GM23338 (cell line): Measurements from ENCODE around the gene OR2B6. TPM values are rescaled to one million over a fixed set of nuclear protein-coding genes. Genes with fewer than 3 reads are reported as not detected.
A peak's percentile ranks its signal among the peaks of the same experiment; 100 is the strongest.

Experiments used
- ATAC-seq: fragments of 200-7000 bp; cut with Tn5 transposase; 3 replicates; pipeline ENCODE4 v1.9.1; 2020
- DNase-seq: peaks from one replicate; pipeline ENCODE4 v3.0.0-alpha.2; 2015; ENCODE audit warnings: low spot score
- H2AFZ ChIP-seq: fragments of 200-600 bp; sonication (generic); 2 replicates; pipeline ENCODE4 v1.8.0; 2016; ENCODE audit warnings: antibody characterized with exemption, mild to moderate bottlenecking, moderate library complexity
- H3F3A ChIP-seq: fragments of 200-600 bp; sonication (generic); replicated peaks from 2 replicates; pipeline ENCODE4 v1.8.0; 2017; ENCODE audit warnings: antibody characterized with exemption, mixed run types, low read depth
- H3K27ac ChIP-seq: fragments of 200-600 bp; sonication (generic); 2 replicates; pipeline ENCODE4 v1.6.1; 2016; ENCODE audit warnings: low read depth
- H3K27me3 ChIP-seq: fragments of 200-600 bp; sonication (generic); 2 replicates; pipeline ENCODE4 v1.8.0; 2016; ENCODE audit warnings: mild to moderate bottlenecking, mixed run types, moderate library complexity; ENCODE audit not compliant: insufficient read depth
- H3K36me3 ChIP-seq: fragments of 200-600 bp; sonication (generic); 2 replicates; pipeline ENCODE4 v1.8.0; 2016; ENCODE audit warnings: mild to moderate bottlenecking; ENCODE audit not compliant: insufficient read depth
- H3K4me1 ChIP-seq: fragments of 200-600 bp; sonication (generic); 2 replicates; pipeline ENCODE4 v1.8.0; 2016; ENCODE audit warnings: mild to moderate bottlenecking, moderate library complexity; ENCODE audit not compliant: insufficient read depth
- H3K4me2 ChIP-seq: fragments of 200-600 bp; sonication (generic); 2 replicates; pipeline ENCODE4 v1.7.1; 2017; ENCODE audit warnings: mixed run types
- H3K4me3 ChIP-seq: fragments of 200-600 bp; sonication (generic); 2 replicates; pipeline ENCODE4 v1.6.1; 2016; ENCODE audit warnings: mixed run types
- H3K79me2 ChIP-seq: fragments of 200-600 bp; sonication (generic); replicated peaks from 2 replicates; pipeline ENCODE4 v1.8.0; 2017; ENCODE audit warnings: mild to moderate bottlenecking; ENCODE audit not compliant: insufficient read depth
- H3K9me2 ChIP-seq: fragments of 200-600 bp; sonication (generic); 2 replicates; pipeline ENCODE4 v1.8.0; 2017; ENCODE audit not compliant: insufficient read depth
- H4K20me1 ChIP-seq: fragments of 200-600 bp; sonication (generic); replicated peaks from 2 replicates; pipeline ENCODE4 v1.8.0; 2017; ENCODE audit warnings: mild to moderate bottlenecking; ENCODE audit not compliant: insufficient read depth
- H3K27ac Mint-ChIP-seq: 2 replicates; pipeline ENCODE4 v1.8.0; 2020; ENCODE audit warnings: inconsistent platforms, mild to moderate bottlenecking, moderate library complexity, mixed read lengths
- H3K27me3 Mint-ChIP-seq: 3 replicates; pipeline ENCODE4 v1.8.0; 2022; ENCODE audit warnings: low read depth, mild to moderate bottlenecking, moderate library complexity, mixed read lengths, inconsistent platforms; ENCODE audit not compliant: insufficient read depth, poor library complexity
- H3K36me3 Mint-ChIP-seq: 3 replicates; pipeline ENCODE4 v1.8.0; 2021; ENCODE audit warnings: low read depth, mild to moderate bottlenecking, inconsistent platforms, moderate library complexity, mixed read lengths
- H3K4me1 Mint-ChIP-seq: 3 replicates; pipeline ENCODE4 v1.8.0; 2020; ENCODE audit warnings: mild to moderate bottlenecking, inconsistent platforms, mixed read lengths
- H3K4me3 Mint-ChIP-seq: 3 replicates; pipeline ENCODE4 v1.8.0; 2021; ENCODE audit warnings: moderate library complexity, mild to moderate bottlenecking, inconsistent platforms, mixed read lengths
- H3K9me3 Mint-ChIP-seq: 3 replicates; pipeline ENCODE4 v1.8.0; 2020; ENCODE audit warnings: moderate library complexity, mild to moderate bottlenecking, inconsistent platforms, mixed read lengths
- CREB1 ChIP-seq: fragments of 250-450 bp; sonication (Bioruptor Pico); IDR thresholded peaks from 2 replicates; pipeline ENCODE4 v1.5.0; 2020; ENCODE audit warnings: low read depth, mild to moderate bottlenecking, moderate library complexity
- CTCF ChIP-seq, 2 experiments: fragments of 200-600 bp in 1 of 2; sonication (generic) in 1 of 2; conservative IDR thresholded peaks; 2 replicates each; pipeline versions ENCODE4 v1.5.1 to v1.6.1; 2016 to 2017; ENCODE audit warnings: antibody characterized with exemption in 2 of 2, low read depth in 2 of 2, mild to moderate bottlenecking in 2 of 2, moderate library complexity in 1 of 2
- ETS1 ChIP-seq: IDR thresholded peaks from 2 replicates; pipeline ENCODE4 v1.6.1; 2016; ENCODE audit warnings: antibody characterized with exemption
- EZH2 ChIP-seq: fragments of 200-600 bp; sonication (generic); IDR thresholded peaks from one replicate; pipeline ENCODE4 v1.8.0; 2017; ENCODE audit warnings: antibody characterized with exemption, mild to moderate bottlenecking, low read depth; ENCODE audit not compliant: unreplicated experiment
- EZH2phosphoT487 ChIP-seq: fragments of 200-600 bp; sonication (generic); IDR thresholded peaks from one replicate; pipeline ENCODE4 v1.8.1; 2018; ENCODE audit warnings: antibody characterized with exemption; ENCODE audit not compliant: unreplicated experiment
- JUNB ChIP-seq: IDR thresholded peaks from one replicate; pipeline ENCODE4 v1.6.1; 2016; ENCODE audit warnings: antibody characterized with exemption; ENCODE audit not compliant: unreplicated experiment
- NANOG ChIP-seq: IDR thresholded peaks from 2 replicates; pipeline ENCODE4 v1.6.1; 2016; ENCODE audit warnings: antibody characterized with exemption, borderline replicate concordance
- POLR2AphosphoS5 ChIP-seq: IDR thresholded peaks from 2 replicates; pipeline ENCODE4 v1.6.1; 2016; ENCODE audit warnings: antibody characterized with exemption, low read depth
- REST ChIP-seq: IDR thresholded peaks from one replicate; pipeline ENCODE4 v1.6.1; 2018; ENCODE audit warnings: antibody characterized with exemption; ENCODE audit not compliant: unreplicated experiment
- STAT1 ChIP-seq: IDR thresholded peaks from one replicate; pipeline ENCODE4 v1.6.1; 2016; ENCODE audit warnings: antibody characterized with exemption; ENCODE audit not compliant: unreplicated experiment
- ZNF114 ChIP-seq: fragments of 250-450 bp; sonication (Bioruptor Pico); IDR thresholded peaks from 2 replicates; pipeline ENCODE4 v1.5.0; 2020; ENCODE audit warnings: mild to moderate bottlenecking, moderate library complexity
- ZNF331 ChIP-seq: fragments of 250-450 bp; sonication (Bioruptor Pico); IDR thresholded peaks from 2 replicates; pipeline ENCODE4 v1.5.0; 2020; ENCODE audit warnings: low read depth, mild to moderate bottlenecking, moderate library complexity
- ZNF462 ChIP-seq: fragments of 250-450 bp; sonication (Bioruptor Pico); IDR thresholded peaks from 2 replicates; pipeline ENCODE4 v1.5.0; 2020; ENCODE audit warnings: mild to moderate bottlenecking, moderate library complexity
- polyA plus RNA-seq: library from polyadenylated mRNA; unstranded; fragments of >200 nt; fragmentation: Nextera tagmentation; extraction: Ambion mirVana; gene quantifications from 2 replicates; pipeline ENCODE4 v1.2.1, GENCODE V29; 2016
- total RNA-seq: library from RNA; depleted of rRNA; stranded (reverse); fragments of >200 nt; shearing (Covaris generic); gene quantifications from 2 replicates; pipeline ENCODE4 v1.2.3, GENCODE V29; 2014

OR2B6 gene
- total and polyA plus RNA-seq, 2 experiments from 2014 or later, result 0.45 TPM; not detected in 1

- peaks cover 42% of the 10 kb centered on the region for H3K4me1 Mint-ChIP-seq
- Histone ChIP-seq H3K4me3 (no peak overlapping the region), H3K4me1 (peaks cover 26% of the 10 kb centered on the region), H3K79me2 (no peaks in the 10 kb centered on the region), H3F3A (no peaks in the 10 kb centered on the region), H3K27me3 (no peaks in the 10 kb centered on the region), H2AFZ (no peak overlapping the region), H3K27ac (peak overlapping the region; percentile 30), H4K20me1 (no peaks in the 10 kb centered on the region), H3K36me3 (no peaks in the 10 kb centered on the region), H3K9me2 (peaks cover 13% of the 10 kb centered on the region), H3K4me2 (peak overlapping the region; percentile 8; the same call in 1 of the 2 replicates)
- no peaks in the 10 kb centered on the region; the same call in 2 of the 3 replicates for H3K9me3 Mint-ChIP-seq
- H3K36me3 Mint-ChIP-seq, result no peaks in the 10 kb centered on the region
- H3K4me3 Mint-ChIP-seq, result no peak overlapping the region; the same call in 2 of the 3 replicates
- H3K27me3 Mint-ChIP-seq, result peaks cover 10% of the 10 kb centered on the region
- no peak overlapping the region for H3K27ac Mint-ChIP-seq
- no peak for TF ChIP-seq CREB1 (CRISPR knock-in tag)
- no peak for TF ChIP-seq EZH2
- no peak for TF ChIP-seq JUNB
- no peak for TF ChIP-seq ETS1
- no peak for TF ChIP-seq ZNF114 (CRISPR knock-in tag)
- no peak for TF ChIP-seq ZNF462 (CRISPR knock-in tag)
- no peak for TF ChIP-seq STAT1
- TF ChIP-seq ZNF331 (CRISPR knock-in tag), result no peak
- no peak for TF ChIP-seq NANOG
- no peak for TF ChIP-seq POLR2AphosphoS5
- no peak for TF ChIP-seq REST
- TF ChIP-seq EZH2phosphoT487, result no peak
- no peak for TF ChIP-seq CTCF (conservative IDR thresholded peaks at IDR 0.05; ENCODE audit: low read depth in 2 of 2)
- DNase-seq (peak; percentile 70), ATAC-seq (peak; percentile 88)
These were observed 48.9 kb downstream of the OR2B6 start for GRCh38 chr6:28005975-28006374.
